RWPE2 (cell line): Measurements from ENCODE around the gene IQCH.
A peak's percentile ranks its signal among the peaks of the same experiment; 100 is the strongest.

Source experiments
- ATAC-seq: fragments of 200-7000 bp; cut with Tn5 transposase; 3 replicates; pipeline ENCODE4 v1.9.1; 2021; ENCODE audit warnings: low read depth
- DNase-seq: peaks from one replicate; pipeline ENCODE4 v3.0.0-alpha.2; 2020; ENCODE audit warnings: low spot score
- H3K27ac ChIP-seq: fragments of 450-650 bp; 2 replicates; pipeline ENCODE4 v1.5.1; 2017; ENCODE audit warnings: mild to moderate bottlenecking; ENCODE audit not compliant: poor library complexity, severe bottlenecking
- H3K27me3 ChIP-seq: fragments of 250-450 bp; sonication (Bioruptor Pico); 2 replicates; pipeline ENCODE4 v1.5.1; 2021; ENCODE audit warnings: mild to moderate bottlenecking, moderate library complexity; ENCODE audit not compliant: insufficient read depth, poor library complexity, severe bottlenecking
- H3K36me3 ChIP-seq: fragments of 250-450 bp; sonication (Bioruptor Pico); 2 replicates; pipeline ENCODE4 v1.5.1; 2020; ENCODE audit warnings: low read depth, mild to moderate bottlenecking, moderate library complexity
- H3K4me1 ChIP-seq: fragments of 250-450 bp; sonication (Bioruptor Pico); 2 replicates; pipeline ENCODE4 v1.5.1; 2021; ENCODE audit warnings: mild to moderate bottlenecking, moderate library complexity; ENCODE audit not compliant: insufficient read depth, poor library complexity, severe bottlenecking
- H3K4me3 ChIP-seq: fragments of 250-450 bp; sonication (Bioruptor Pico); 2 replicates; pipeline ENCODE4 v1.5.1; 2021; ENCODE audit warnings: mild to moderate bottlenecking, moderate library complexity; ENCODE audit not compliant: severe bottlenecking
- H3K9me3 ChIP-seq: fragments of 250-450 bp; sonication (Bioruptor Pico); 2 replicates; pipeline ENCODE4 v1.5.1; 2021; ENCODE audit warnings: mild to moderate bottlenecking, moderate library complexity; ENCODE audit not compliant: severe bottlenecking
- TF ChIP-seq, protein P1 (sequence below): fragments of 450-650 bp; IDR thresholded peaks from one replicate; pipeline ENCODE4 v1.5.1; 2017; ENCODE audit warnings: mild to moderate bottlenecking, moderate library complexity; ENCODE audit not compliant: poor library complexity, severe bottlenecking

The IQCH gene

DNA sequence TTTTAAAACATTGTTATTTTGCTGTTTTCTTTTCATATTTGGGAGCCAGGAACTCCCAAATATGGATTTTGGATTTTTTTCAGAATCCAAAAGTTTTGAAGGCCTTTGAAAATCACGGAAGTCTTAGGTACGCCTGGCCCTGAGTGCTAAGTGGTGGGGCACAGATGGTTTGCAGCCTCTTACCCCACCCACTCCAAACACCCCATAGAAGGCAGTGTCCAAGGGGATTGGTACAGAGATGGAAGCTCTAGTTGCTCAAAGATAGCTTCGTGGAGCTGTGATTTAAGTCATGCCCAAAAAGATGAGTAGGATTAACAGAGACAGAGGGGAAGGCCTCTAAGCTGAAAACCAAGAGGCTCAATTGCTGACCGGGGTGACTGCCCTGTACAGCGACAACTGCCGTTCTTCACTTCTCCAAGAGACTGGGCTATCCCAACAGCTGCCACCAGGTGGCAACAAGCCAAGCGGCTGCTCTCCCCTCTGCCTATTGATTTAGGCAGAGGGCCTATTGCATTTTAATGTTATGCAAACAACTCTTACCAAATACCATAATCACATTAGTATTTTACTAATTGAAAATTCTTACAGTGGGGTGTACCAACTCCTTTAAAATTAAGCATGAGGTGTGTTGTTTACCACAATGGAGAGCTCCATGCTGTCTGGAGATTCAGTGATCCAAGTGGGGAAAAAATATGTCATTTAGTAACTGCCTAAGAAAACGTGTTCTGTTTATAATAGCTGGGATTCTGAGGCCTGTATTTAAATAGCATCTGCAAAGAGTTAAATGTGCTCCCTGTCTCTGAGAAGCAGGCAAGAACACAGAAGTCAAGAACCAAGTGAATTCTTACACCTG is 202.3 kb downstream of the IQCH start:
- DNase-seq (no peak), ATAC-seq (peak; percentile 94)
- Histone ChIP-seq H3K27me3 (no peaks in the 10 kb centered on the region), H3K36me3 (no peaks in the 10 kb centered on the region), H3K27ac (no peak overlapping the region), H3K9me3 (no peaks in the 10 kb centered on the region), H3K4me1 (no peaks in the 10 kb centered on the region), H3K4me3 (no peak overlapping the region)
- TF ChIP-seq, protein P1, sequence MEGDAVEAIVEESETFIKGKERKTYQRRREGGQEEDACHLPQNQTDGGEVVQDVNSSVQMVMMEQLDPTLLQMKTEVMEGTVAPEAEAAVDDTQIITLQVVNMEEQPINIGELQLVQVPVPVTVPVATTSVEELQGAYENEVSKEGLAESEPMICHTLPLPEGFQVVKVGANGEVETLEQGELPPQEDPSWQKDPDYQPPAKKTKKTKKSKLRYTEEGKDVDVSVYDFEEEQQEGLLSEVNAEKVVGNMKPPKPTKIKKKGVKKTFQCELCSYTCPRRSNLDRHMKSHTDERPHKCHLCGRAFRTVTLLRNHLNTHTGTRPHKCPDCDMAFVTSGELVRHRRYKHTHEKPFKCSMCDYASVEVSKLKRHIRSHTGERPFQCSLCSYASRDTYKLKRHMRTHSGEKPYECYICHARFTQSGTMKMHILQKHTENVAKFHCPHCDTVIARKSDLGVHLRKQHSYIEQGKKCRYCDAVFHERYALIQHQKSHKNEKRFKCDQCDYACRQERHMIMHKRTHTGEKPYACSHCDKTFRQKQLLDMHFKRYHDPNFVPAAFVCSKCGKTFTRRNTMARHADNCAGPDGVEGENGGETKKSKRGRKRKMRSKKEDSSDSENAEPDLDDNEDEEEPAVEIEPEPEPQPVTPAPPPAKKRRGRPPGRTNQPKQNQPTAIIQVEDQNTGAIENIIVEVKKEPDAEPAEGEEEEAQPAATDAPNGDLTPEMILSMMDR, result peak; percentile 99

DNA sequence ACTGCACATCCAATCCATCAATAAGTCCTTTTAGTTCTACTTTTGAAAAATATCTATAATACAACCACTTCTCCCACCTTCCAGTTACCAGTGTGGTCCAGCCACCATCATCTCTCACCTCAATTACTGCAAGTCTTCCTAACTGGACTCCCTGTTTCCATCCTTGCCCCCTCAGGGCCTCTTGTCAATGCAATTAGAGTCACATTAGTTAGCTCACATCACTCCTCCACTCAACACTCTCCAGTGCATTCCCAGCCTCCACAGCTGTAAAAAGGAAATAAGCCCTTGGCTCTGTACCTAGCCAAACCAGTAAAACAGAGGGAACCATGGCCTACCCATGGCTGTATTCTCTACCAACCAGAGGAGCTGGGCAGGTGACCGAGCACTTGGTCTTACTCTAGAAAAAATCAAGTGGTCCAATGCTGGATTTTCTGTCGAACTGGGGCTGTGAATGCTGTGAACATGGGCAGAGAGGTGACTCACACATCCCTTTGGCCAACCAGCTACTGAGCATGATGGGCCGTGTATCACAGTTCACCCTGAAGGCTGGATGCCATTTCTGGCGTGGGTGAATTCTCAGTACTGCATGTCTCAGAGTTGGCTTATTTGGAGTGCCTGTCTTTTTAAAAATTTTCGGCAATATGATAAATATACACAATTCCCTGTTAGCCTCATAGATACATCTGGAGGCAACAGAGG is 203.9 kb downstream of the IQCH start:
- Histone ChIP-seq H3K9me3 (no peaks in the 10 kb centered on the region), H3K27ac (no peak overlapping the region), H3K4me3 (no peak overlapping the region), H3K36me3 (no peaks in the 10 kb centered on the region), H3K4me1 (no peaks in the 10 kb centered on the region), H3K27me3 (no peaks in the 10 kb centered on the region)
- ATAC-seq (no peak; the same call in 2 of the 3 replicates), DNase-seq (no peak)
- TF ChIP-seq, protein P1, result no peak

DNA sequence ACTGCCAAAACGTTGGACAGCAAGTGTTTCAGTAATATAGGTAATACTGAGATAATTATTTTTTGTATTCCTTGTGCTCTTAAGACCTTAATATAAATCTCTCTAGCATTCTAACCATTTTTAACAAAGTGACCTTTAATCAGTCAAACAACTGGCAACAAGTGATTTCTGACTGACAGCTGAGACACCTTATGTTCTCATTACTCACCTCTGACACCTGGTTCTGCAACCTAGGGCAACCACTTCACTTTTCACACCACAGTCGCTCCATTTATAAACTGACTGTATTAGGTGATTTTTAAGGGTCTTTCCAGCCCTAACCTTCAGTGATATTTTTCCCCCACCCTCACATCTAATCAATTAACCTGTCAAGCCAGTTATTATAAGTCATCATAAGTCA is 205.9 kb downstream of the IQCH start:
- no peak for ATAC-seq
- Histone ChIP-seq H3K36me3 (no peaks in the 10 kb centered on the region), H3K27ac (no peak overlapping the region), H3K4me3 (no peak overlapping the region), H3K27me3 (no peaks in the 10 kb centered on the region), H3K9me3 (no peaks in the 10 kb centered on the region), H3K4me1 (no peaks in the 10 kb centered on the region)
- no peak for DNase-seq
- TF ChIP-seq, protein P1, result no peak

DNA sequence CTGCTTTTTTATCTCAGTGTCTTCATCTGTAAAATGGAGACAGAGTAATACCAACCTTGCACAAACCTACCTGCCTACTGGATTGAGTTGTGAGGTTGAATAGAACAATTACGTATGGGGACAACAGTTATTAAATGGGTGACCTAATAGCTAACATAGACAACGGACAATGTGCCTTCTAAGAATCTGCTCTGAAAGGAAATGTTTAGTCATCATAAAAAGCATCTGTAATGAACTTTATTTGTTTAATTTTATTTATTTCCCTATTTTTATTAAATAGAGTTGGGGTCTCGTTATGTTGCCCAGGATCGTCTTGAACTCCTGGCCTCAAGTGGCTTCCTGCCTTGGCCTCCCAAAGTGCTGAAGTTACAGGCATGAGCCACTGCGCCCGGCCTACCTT is 207.1 kb downstream of the IQCH start:
- ATAC-seq (no peak), DNase-seq (no peak)
- TF ChIP-seq, protein P1, result no peak
- H3K27me3 ChIP-seq, result no peaks in the 10 kb centered on the region
- H3K4me1 ChIP-seq, result no peaks in the 10 kb centered on the region
- no peak overlapping the region for H3K27ac ChIP-seq
- no peaks in the 10 kb centered on the region for H3K36me3 ChIP-seq
- H3K4me3 ChIP-seq, result no peak overlapping the region
- no peaks in the 10 kb centered on the region for H3K9me3 ChIP-seq
